DOHH2 (cell line): Measurements from ENCODE around the gene MMADHC.
A peak's percentile ranks its signal among the peaks of the same experiment; 100 is the strongest.

ENCODE experiments used
- H3F3A ChIP-seq: fragments of 200-600 bp; sonication (generic), shearing (Covaris generic); 2 replicates; pipeline ENCODE4 v1.6.0; 2016; ENCODE audit warnings: antibody characterized with exemption, mild to moderate bottlenecking; ENCODE audit not compliant: control insufficient read depth, insufficient read depth
- H3K27ac ChIP-seq: fragments of 200-600 bp; sonication (generic); 2 replicates; pipeline ENCODE4 v1.5.1; 2014; ENCODE audit warnings: low read depth, mild to moderate bottlenecking, low read length, moderate library complexity
- H3K27me3 ChIP-seq: fragments of 200-600 bp; sonication (generic); 2 replicates; pipeline ENCODE4 v1.6.1; 2014; ENCODE audit warnings: mild to moderate bottlenecking, low read length, mixed read lengths; ENCODE audit not compliant: control insufficient read depth
- H3K36me3 ChIP-seq: fragments of 200-600 bp; sonication (generic); 2 replicates; pipeline ENCODE4 v1.6.1; 2014; ENCODE audit warnings: mild to moderate bottlenecking, low read length, moderate library complexity, mixed read lengths; ENCODE audit not compliant: control insufficient read depth
- H3K4me1 ChIP-seq: fragments of 200-600 bp; sonication (generic); 2 replicates; pipeline ENCODE4 v1.6.1; 2014; ENCODE audit warnings: mild to moderate bottlenecking, low read length, mixed read lengths; ENCODE audit not compliant: control insufficient read depth
- H3K4me2 ChIP-seq: fragments of 200-600 bp; sonication (generic); 2 replicates; pipeline ENCODE4 v1.6.0; 2014; ENCODE audit warnings: mild to moderate bottlenecking, low read length, moderate library complexity
- H3K4me3 ChIP-seq: fragments of 200-600 bp; sonication (generic); 2 replicates; pipeline ENCODE4 v1.5.1; 2014; ENCODE audit warnings: mild to moderate bottlenecking, low read length, mixed read lengths
- H3K79me2 ChIP-seq: fragments of 200-600 bp; sonication (generic); 2 replicates; pipeline ENCODE4 v1.6.1; 2014; ENCODE audit warnings: mild to moderate bottlenecking, low read length, mixed read lengths; ENCODE audit not compliant: control insufficient read depth
- H3K9me2 ChIP-seq: fragments of 200-600 bp; sonication (generic); replicated peaks from 2 replicates; pipeline ENCODE4 v1.6.1; 2014; ENCODE audit warnings: mild to moderate bottlenecking, low read length, mixed read lengths; ENCODE audit not compliant: control insufficient read depth
- H3K9me3 ChIP-seq: fragments of 200-600 bp; sonication (generic); 2 replicates; pipeline ENCODE4 v1.6.1; 2014; ENCODE audit warnings: antibody characterized with exemption, low read length, mixed read lengths; ENCODE audit not compliant: control insufficient read depth, insufficient read depth
- H4K20me1 ChIP-seq: fragments of 200-600 bp; sonication (generic); 2 replicates; pipeline ENCODE4 v1.6.0; 2014; ENCODE audit warnings: low read depth, mild to moderate bottlenecking, antibody characterized with exemption, low read length, moderate library complexity; ENCODE audit not compliant: control insufficient read depth, insufficient read depth
- EZH2phosphoT487 ChIP-seq: fragments of 200-600 bp; sonication (generic); IDR thresholded peaks from 2 replicates; pipeline ENCODE4 v1.6.1; 2017; ENCODE audit warnings: borderline replicate concordance, mild to moderate bottlenecking, antibody characterized with exemption, low read length, moderate library complexity, mixed read lengths
- TF ChIP-seq, protein P1 (sequence below): fragments of 200-600 bp; sonication (generic); IDR thresholded peaks from one replicate; pipeline ENCODE4 v1.5.1; 2014; ENCODE audit warnings: antibody characterized with exemption, mild to moderate bottlenecking, low read depth, low read length; ENCODE audit not compliant: poor library complexity, severe bottlenecking

Gene MMADHC

DNA sequence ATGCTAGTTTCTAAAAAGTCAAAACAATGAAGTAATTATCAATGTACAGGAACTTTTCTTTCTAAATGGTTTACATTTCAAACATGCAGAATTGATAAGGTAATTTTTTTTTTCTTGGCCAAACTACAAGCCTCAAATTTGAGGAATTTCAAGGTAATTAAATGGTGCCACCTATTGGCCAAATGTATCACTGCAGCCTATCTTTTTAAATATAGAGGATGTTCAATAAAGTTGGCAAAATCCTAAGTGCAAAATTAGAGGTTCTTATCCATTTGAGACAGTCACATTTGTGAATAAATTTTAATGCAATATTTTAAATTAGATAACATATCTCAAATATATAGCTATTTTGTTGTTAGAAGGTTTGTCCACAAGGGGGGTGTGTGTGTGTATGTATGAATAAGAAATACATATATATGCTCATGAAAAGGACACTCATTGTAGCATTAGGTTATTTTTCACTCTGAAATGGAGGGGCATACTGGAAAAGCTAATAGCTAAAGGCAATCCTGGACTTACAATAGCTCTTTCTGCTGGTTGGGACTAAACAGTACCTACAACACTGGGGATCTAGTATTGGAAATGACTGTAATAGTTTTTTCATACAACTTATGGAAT, 26.2 kb downstream of the MMADHC start:
- Histone ChIP-seq H3F3A (peaks cover 25% of the 10 kb centered on the region), H3K9me3 (no peaks in the 10 kb centered on the region), H3K4me2 (peak overlapping the region; percentile 56), H3K79me2 (no peaks in the 10 kb centered on the region), H3K4me3 (no peak overlapping the region), H3K36me3 (peaks cover 5% of the 10 kb centered on the region), H3K27ac (no peak overlapping the region), H4K20me1 (no peaks in the 10 kb centered on the region), H3K9me2 (no peaks in the 10 kb centered on the region), H3K27me3 (no peaks in the 10 kb centered on the region), H3K4me1 (peaks cover 36% of the 10 kb centered on the region)
- TF ChIP-seq, protein P1, sequence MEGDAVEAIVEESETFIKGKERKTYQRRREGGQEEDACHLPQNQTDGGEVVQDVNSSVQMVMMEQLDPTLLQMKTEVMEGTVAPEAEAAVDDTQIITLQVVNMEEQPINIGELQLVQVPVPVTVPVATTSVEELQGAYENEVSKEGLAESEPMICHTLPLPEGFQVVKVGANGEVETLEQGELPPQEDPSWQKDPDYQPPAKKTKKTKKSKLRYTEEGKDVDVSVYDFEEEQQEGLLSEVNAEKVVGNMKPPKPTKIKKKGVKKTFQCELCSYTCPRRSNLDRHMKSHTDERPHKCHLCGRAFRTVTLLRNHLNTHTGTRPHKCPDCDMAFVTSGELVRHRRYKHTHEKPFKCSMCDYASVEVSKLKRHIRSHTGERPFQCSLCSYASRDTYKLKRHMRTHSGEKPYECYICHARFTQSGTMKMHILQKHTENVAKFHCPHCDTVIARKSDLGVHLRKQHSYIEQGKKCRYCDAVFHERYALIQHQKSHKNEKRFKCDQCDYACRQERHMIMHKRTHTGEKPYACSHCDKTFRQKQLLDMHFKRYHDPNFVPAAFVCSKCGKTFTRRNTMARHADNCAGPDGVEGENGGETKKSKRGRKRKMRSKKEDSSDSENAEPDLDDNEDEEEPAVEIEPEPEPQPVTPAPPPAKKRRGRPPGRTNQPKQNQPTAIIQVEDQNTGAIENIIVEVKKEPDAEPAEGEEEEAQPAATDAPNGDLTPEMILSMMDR = peak; percentile 80
- no peak for TF ChIP-seq EZH2phosphoT487

DNA sequence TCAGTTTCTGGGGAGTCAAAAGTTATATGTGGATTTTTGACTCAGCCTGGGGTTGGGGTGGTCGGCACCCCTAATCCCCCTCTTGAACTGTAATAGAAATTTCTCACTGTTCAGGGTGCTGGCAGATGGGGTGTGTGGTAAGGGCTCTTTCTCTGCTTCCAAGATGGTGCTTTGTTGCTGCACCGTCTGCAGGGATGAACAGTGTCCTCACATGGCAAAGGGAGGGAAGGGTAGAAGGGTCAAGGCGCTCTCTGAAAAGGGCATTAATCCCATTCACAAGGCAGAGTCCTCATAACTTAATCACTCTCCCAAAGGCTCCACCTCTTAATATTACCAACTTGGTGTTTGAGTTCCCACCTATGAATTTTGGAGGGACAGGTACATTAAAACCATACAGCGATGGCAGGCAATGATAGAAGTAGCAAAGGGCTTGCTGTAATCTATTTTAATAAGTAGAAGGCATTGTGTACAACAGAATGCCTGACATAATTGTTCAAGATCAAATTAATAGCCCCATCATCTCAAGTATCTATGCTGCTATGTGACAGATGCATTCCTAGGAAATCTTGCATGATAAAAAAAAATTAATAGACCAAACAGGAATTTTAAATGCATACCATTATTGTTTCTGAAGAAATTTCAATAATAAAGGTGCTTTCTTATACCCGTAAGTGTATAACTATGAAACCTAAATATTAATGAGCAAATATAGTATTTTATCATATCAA, 28.1 kb downstream of the MMADHC start:
- H3K9me2 ChIP-seq = no peaks in the 10 kb centered on the region
- H4K20me1 ChIP-seq = no peaks in the 10 kb centered on the region
- no peak overlapping the region for H3K4me3 ChIP-seq
- no peaks in the 10 kb centered on the region for H3K27me3 ChIP-seq
- peaks cover 10% of the 10 kb centered on the region for H3F3A ChIP-seq
- H3K27ac ChIP-seq = no peak overlapping the region
- no peaks in the 10 kb centered on the region for H3K79me2 ChIP-seq
- TF ChIP-seq, protein P1 = no peak
- no peak for TF ChIP-seq EZH2phosphoT487
- H3K9me3 ChIP-seq = no peaks in the 10 kb centered on the region
- H3K36me3 ChIP-seq = no peaks in the 10 kb centered on the region
- peaks cover 30% of the 10 kb centered on the region for H3K4me1 ChIP-seq
- no peak overlapping the region for H3K4me2 ChIP-seq

DNA sequence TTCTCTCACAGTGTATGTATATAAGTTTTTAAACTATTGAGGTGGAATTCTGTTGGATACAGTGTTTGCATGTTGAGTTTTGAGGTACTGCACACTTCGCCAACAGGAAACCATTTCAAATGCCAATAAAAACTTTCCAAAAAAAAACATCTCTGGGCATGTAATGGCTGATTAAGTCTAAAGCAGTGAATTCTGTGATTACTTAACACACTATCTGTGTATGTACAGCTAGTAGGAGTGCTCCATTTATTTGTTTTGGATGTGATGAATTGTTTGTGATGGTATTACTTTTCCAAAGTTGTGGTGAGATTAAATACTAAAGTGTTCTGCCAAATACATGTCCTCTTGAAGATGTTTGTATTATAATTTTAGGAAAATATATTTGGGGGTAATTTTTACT, 31.1 kb downstream of the MMADHC start:
- Histone ChIP-seq H3K79me2 (no peaks in the 10 kb centered on the region), H3K36me3 (no peaks in the 10 kb centered on the region), H3K4me3 (no peak overlapping the region), H3K4me2 (no peak overlapping the region), H3K27me3 (no peaks in the 10 kb centered on the region), H4K20me1 (no peaks in the 10 kb centered on the region), H3K9me3 (no peaks in the 10 kb centered on the region), H3K4me1 (no peaks in the 10 kb centered on the region; the same call in 1 of the 2 replicates), H3K27ac (no peak overlapping the region), H3F3A (no peaks in the 10 kb centered on the region), H3K9me2 (no peaks in the 10 kb centered on the region)
- TF ChIP-seq, protein P1 = no peak
- TF ChIP-seq EZH2phosphoT487 = no peak
